Right forelimb (tissue), 1 donor: Measurements from ENCODE around the gene TPR.
A peak's percentile ranks its signal among the peaks of the same experiment; 100 is the strongest.
"Not testable (repeated sequence)": the region's sequence is repeated elsewhere in the genome, so short reads cannot be mapped to it uniquely, and the experiment has no call there.

Experiments
- DNase-seq: peaks from one replicate; pipeline ENCODE4 v3.0.0-alpha.2; 2018

Gene TPR

GRCh38 chr1:186375152-186375928 lies at the start of gene TPR, which contains the start of gene ODR4:
Gene TPR, minus strand, starts transcription at chr1:186375253. Its CDS starts 225 bp downstream, at chr1:186375028.
Gene ODR4, plus strand, starts transcription at chr1:186375838. Its CDS starts 3,948 bp downstream, at chr1:186379786.
- DNase-seq: peak; percentile 99

- no peak for DNase-seq
These were observed 49.5 kb upstream of the TPR start for GRCh38 chr1:186424539-186424938.

GRCh38 chr1:186421446-186421845 lies 46.4 kb upstream of the TPR start:
- DNase-seq: no peak

- no peak for DNase-seq
These were observed 45.9 kb upstream of the TPR start for GRCh38 chr1:186420923-186421322.

GRCh38 chr1:186420311-186420710 lies 45.3 kb upstream of the TPR start:
- no peak for DNase-seq

- no peak for DNase-seq
These were observed 43.5 kb upstream of the TPR start for GRCh38 chr1:186418503-186418902.

GRCh38 chr1:186413319-186413718 lies 38.3 kb upstream of the TPR start:
- DNase-seq: no peak

- no peak for DNase-seq
These were observed 34.0 kb upstream of the TPR start for GRCh38 chr1:186409091-186409490.

- no peak for DNase-seq
These were observed 29.5 kb upstream of the TPR start for GRCh38 chr1:186404454-186405051.

GRCh38 chr1:186403632-186404031 lies 28.6 kb upstream of the TPR start:
- DNase-seq: no peak

- not testable (repeated sequence) for DNase-seq
These were observed 26.4 kb upstream of the TPR start for GRCh38 chr1:186401446-186401845.

- not testable (repeated sequence) for DNase-seq
These were observed 17.7 kb upstream of the TPR start for GRCh38 chr1:186392711-186393110.

GRCh38 chr1:186391841-186392240 lies 16.8 kb upstream of the TPR start:
- DNase-seq: no peak

GRCh38 chr1:186390925-186391324 lies 15.9 kb upstream of the TPR start:
- no peak for DNase-seq

GRCh38 chr1:186386725-186387383 lies 11.8 kb upstream of the TPR start:
- no peak for DNase-seq

- no peak for DNase-seq
These were observed 871 bp upstream of the TPR start for GRCh38 chr1:186375929-186376319.

GRCh38 chr1:186374303-186375151 lies 526 bp downstream of the TPR start:
- DNase-seq: no peak

GRCh38 chr1:186347837-186348691 lies 27.0 kb downstream of the TPR start:
- DNase-seq: not testable (repeated sequence)

- no peak for DNase-seq
These were observed 34.3 kb downstream of the TPR start for GRCh38 chr1:186340772-186341171.

GRCh38 chr1:186337554-186337953 lies 37.5 kb downstream of the TPR start:
- no peak for DNase-seq

- DNase-seq: no peak
These were observed 44.3 kb downstream of the TPR start for GRCh38 chr1:186330758-186331157.

- DNase-seq: no peak
These were observed 47.7 kb downstream of the TPR start for GRCh38 chr1:186327331-186327730.
